GM23338 (cell line): ENCODE results near the gene IGDCC3. TPM values are rescaled to one million over a fixed set of nuclear protein-coding genes. Genes with fewer than 3 reads are reported as not detected.

Experiments used
- ATAC-seq: fragments of 200-7000 bp; cut with Tn5 transposase; 3 replicates; pipeline ENCODE4 v1.9.1; 2020
- DNase-seq: peaks from one replicate; pipeline ENCODE4 v3.0.0-alpha.2; 2015; ENCODE audit warnings: low spot score
- H2AFZ ChIP-seq: fragments of 200-600 bp; sonication (generic); 2 replicates; pipeline ENCODE4 v1.8.0; 2016; ENCODE audit warnings: antibody characterized with exemption, mild to moderate bottlenecking, moderate library complexity
- H3F3A ChIP-seq: fragments of 200-600 bp; sonication (generic); replicated peaks from 2 replicates; pipeline ENCODE4 v1.8.0; 2017; ENCODE audit warnings: antibody characterized with exemption, mixed run types, low read depth
- H3K27ac ChIP-seq: fragments of 200-600 bp; sonication (generic); 2 replicates; pipeline ENCODE4 v1.6.1; 2016; ENCODE audit warnings: low read depth
- H3K27me3 ChIP-seq: fragments of 200-600 bp; sonication (generic); 2 replicates; pipeline ENCODE4 v1.8.0; 2016; ENCODE audit warnings: mild to moderate bottlenecking, mixed run types, moderate library complexity; ENCODE audit not compliant: insufficient read depth
- H3K36me3 ChIP-seq: fragments of 200-600 bp; sonication (generic); 2 replicates; pipeline ENCODE4 v1.8.0; 2016; ENCODE audit warnings: mild to moderate bottlenecking; ENCODE audit not compliant: insufficient read depth
- H3K4me1 ChIP-seq: fragments of 200-600 bp; sonication (generic); 2 replicates; pipeline ENCODE4 v1.8.0; 2016; ENCODE audit warnings: mild to moderate bottlenecking, moderate library complexity; ENCODE audit not compliant: insufficient read depth
- H3K4me2 ChIP-seq: fragments of 200-600 bp; sonication (generic); 2 replicates; pipeline ENCODE4 v1.7.1; 2017; ENCODE audit warnings: mixed run types
- H3K4me3 ChIP-seq: fragments of 200-600 bp; sonication (generic); 2 replicates; pipeline ENCODE4 v1.6.1; 2016; ENCODE audit warnings: mixed run types
- H3K79me2 ChIP-seq: fragments of 200-600 bp; sonication (generic); replicated peaks from 2 replicates; pipeline ENCODE4 v1.8.0; 2017; ENCODE audit warnings: mild to moderate bottlenecking; ENCODE audit not compliant: insufficient read depth
- H3K9me2 ChIP-seq: fragments of 200-600 bp; sonication (generic); 2 replicates; pipeline ENCODE4 v1.8.0; 2017; ENCODE audit not compliant: insufficient read depth
- H4K20me1 ChIP-seq: fragments of 200-600 bp; sonication (generic); replicated peaks from 2 replicates; pipeline ENCODE4 v1.8.0; 2017; ENCODE audit warnings: mild to moderate bottlenecking; ENCODE audit not compliant: insufficient read depth
- H3K27ac Mint-ChIP-seq: 2 replicates; pipeline ENCODE4 v1.8.0; 2020; ENCODE audit warnings: inconsistent platforms, mild to moderate bottlenecking, moderate library complexity, mixed read lengths
- H3K27me3 Mint-ChIP-seq: 3 replicates; pipeline ENCODE4 v1.8.0; 2022; ENCODE audit warnings: low read depth, mild to moderate bottlenecking, moderate library complexity, mixed read lengths, inconsistent platforms; ENCODE audit not compliant: insufficient read depth, poor library complexity
- H3K36me3 Mint-ChIP-seq: 3 replicates; pipeline ENCODE4 v1.8.0; 2021; ENCODE audit warnings: low read depth, mild to moderate bottlenecking, inconsistent platforms, moderate library complexity, mixed read lengths
- H3K4me1 Mint-ChIP-seq: 3 replicates; pipeline ENCODE4 v1.8.0; 2020; ENCODE audit warnings: mild to moderate bottlenecking, inconsistent platforms, mixed read lengths
- H3K4me3 Mint-ChIP-seq: 3 replicates; pipeline ENCODE4 v1.8.0; 2021; ENCODE audit warnings: moderate library complexity, mild to moderate bottlenecking, inconsistent platforms, mixed read lengths
- H3K9me3 Mint-ChIP-seq: 3 replicates; pipeline ENCODE4 v1.8.0; 2020; ENCODE audit warnings: moderate library complexity, mild to moderate bottlenecking, inconsistent platforms, mixed read lengths
- ETS1 ChIP-seq: IDR thresholded peaks from 2 replicates; pipeline ENCODE4 v1.6.1; 2016; ENCODE audit warnings: antibody characterized with exemption
- EZH2 ChIP-seq: fragments of 200-600 bp; sonication (generic); IDR thresholded peaks from one replicate; pipeline ENCODE4 v1.8.0; 2017; ENCODE audit warnings: antibody characterized with exemption, mild to moderate bottlenecking, low read depth; ENCODE audit not compliant: unreplicated experiment
- EZH2phosphoT487 ChIP-seq: fragments of 200-600 bp; sonication (generic); IDR thresholded peaks from one replicate; pipeline ENCODE4 v1.8.1; 2018; ENCODE audit warnings: antibody characterized with exemption; ENCODE audit not compliant: unreplicated experiment
- NANOG ChIP-seq: IDR thresholded peaks from 2 replicates; pipeline ENCODE4 v1.6.1; 2016; ENCODE audit warnings: antibody characterized with exemption, borderline replicate concordance
- POLR2AphosphoS5 ChIP-seq: IDR thresholded peaks from 2 replicates; pipeline ENCODE4 v1.6.1; 2016; ENCODE audit warnings: antibody characterized with exemption, low read depth
- ZNF114 ChIP-seq: fragments of 250-450 bp; sonication (Bioruptor Pico); IDR thresholded peaks from 2 replicates; pipeline ENCODE4 v1.5.0; 2020; ENCODE audit warnings: mild to moderate bottlenecking, moderate library complexity
- ZNF462 ChIP-seq: fragments of 250-450 bp; sonication (Bioruptor Pico); IDR thresholded peaks from 2 replicates; pipeline ENCODE4 v1.5.0; 2020; ENCODE audit warnings: mild to moderate bottlenecking, moderate library complexity
- polyA plus RNA-seq: library from polyadenylated mRNA; unstranded; fragments of >200 nt; fragmentation: Nextera tagmentation; extraction: Ambion mirVana; gene quantifications from 2 replicates; pipeline ENCODE4 v1.2.1, GENCODE V29; 2016
- total RNA-seq: library from RNA; depleted of rRNA; stranded (reverse); fragments of >200 nt; shearing (Covaris generic); gene quantifications from 2 replicates; pipeline ENCODE4 v1.2.3, GENCODE V29; 2014
- TF ChIP-seq, protein P1 (sequence below), 2 experiments: fragments of 200-600 bp in 1 of 2; sonication (generic) in 1 of 2; conservative IDR thresholded peaks; 2 replicates each; pipeline versions ENCODE4 v1.5.1 to v1.6.1; 2016 to 2017; ENCODE audit warnings: antibody characterized with exemption in 2 of 2, low read depth in 2 of 2, mild to moderate bottlenecking in 2 of 2, moderate library complexity in 1 of 2

The IGDCC3 gene
- total and polyA plus RNA-seq, 2 experiments from 2014 or later, result 15.3 to 30.7 TPM

- no peaks in the 10 kb centered on the region; the same call in 1 of the 2 replicates for H3F3A ChIP-seq
- peak overlapping the region; percentile 80 for H3K4me3 Mint-ChIP-seq
- H3K4me2 ChIP-seq, result peak overlapping the region; percentile 65
- H4K20me1 ChIP-seq, result no peaks in the 10 kb centered on the region
- H3K4me1 Mint-ChIP-seq, result peaks cover 7% of the 10 kb centered on the region
- no peaks in the 10 kb centered on the region for H3K9me2 ChIP-seq
- H2AFZ ChIP-seq, result peak overlapping the region; percentile 2; the same call in 1 of the 2 replicates
- TF ChIP-seq, protein P1, sequence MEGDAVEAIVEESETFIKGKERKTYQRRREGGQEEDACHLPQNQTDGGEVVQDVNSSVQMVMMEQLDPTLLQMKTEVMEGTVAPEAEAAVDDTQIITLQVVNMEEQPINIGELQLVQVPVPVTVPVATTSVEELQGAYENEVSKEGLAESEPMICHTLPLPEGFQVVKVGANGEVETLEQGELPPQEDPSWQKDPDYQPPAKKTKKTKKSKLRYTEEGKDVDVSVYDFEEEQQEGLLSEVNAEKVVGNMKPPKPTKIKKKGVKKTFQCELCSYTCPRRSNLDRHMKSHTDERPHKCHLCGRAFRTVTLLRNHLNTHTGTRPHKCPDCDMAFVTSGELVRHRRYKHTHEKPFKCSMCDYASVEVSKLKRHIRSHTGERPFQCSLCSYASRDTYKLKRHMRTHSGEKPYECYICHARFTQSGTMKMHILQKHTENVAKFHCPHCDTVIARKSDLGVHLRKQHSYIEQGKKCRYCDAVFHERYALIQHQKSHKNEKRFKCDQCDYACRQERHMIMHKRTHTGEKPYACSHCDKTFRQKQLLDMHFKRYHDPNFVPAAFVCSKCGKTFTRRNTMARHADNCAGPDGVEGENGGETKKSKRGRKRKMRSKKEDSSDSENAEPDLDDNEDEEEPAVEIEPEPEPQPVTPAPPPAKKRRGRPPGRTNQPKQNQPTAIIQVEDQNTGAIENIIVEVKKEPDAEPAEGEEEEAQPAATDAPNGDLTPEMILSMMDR (conservative IDR thresholded peaks at IDR 0.05; ENCODE audit: low read depth in 2 of 2), result no peak
- TF ChIP-seq POLR2AphosphoS5, result 0 out of 2 replicates have a peak, but pooled peaks have one; percentile 22
- DNase-seq (peak; percentile 81), ATAC-seq (peak; percentile 31)
- no peaks in the 10 kb centered on the region for H3K4me1 ChIP-seq
- no peaks in the 10 kb centered on the region for H3K36me3 Mint-ChIP-seq
- H3K27ac Mint-ChIP-seq, result peak overlapping the region; percentile 100
- H3K36me3 ChIP-seq, result no peaks in the 10 kb centered on the region
- H3K79me2 ChIP-seq, result no peaks in the 10 kb centered on the region
- no peaks in the 10 kb centered on the region for H3K27me3 ChIP-seq
- peak overlapping the region; percentile 7; the same call in 1 of the 2 replicates for H3K27ac ChIP-seq
- peak overlapping the region; percentile 41 for H3K4me3 ChIP-seq
- H3K27me3 Mint-ChIP-seq, result peaks cover 26% of the 10 kb centered on the region
- peaks cover 11% of the 10 kb centered on the region; the same call in 2 of the 3 replicates for H3K9me3 Mint-ChIP-seq
These were observed 74.0 kb downstream of the IGDCC3 start for GRCh38 chr15:65303687-65304380.

DNA sequence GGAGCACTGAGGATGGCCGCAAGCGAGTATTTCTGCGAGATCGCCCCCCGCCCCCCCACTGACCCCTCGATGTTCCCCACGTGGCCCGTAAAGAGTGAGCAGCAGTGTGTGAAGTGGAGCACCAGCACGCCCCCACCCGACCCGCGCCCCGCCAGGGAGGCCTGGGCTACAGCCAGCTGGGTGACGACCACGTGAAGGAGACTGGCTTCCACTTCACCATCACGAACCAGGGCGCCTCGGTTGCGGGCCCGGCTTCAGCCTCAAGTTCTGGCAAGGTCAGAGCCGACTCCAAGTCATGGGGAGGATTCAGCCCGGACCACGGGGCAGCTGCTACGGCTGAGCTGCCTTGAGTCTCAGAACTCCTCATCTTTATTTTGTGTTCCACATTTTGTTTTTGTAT, 75.7 kb downstream of the IGDCC3 start:
- no peaks in the 10 kb centered on the region for H3K36me3 Mint-ChIP-seq
- peaks cover 29% of the 10 kb centered on the region for H3K27me3 Mint-ChIP-seq
- peaks cover 11% of the 10 kb centered on the region; the same call in 2 of the 3 replicates for H3K9me3 Mint-ChIP-seq
- DNase-seq (no peak), ATAC-seq (no peak)
- H4K20me1 ChIP-seq, result no peaks in the 10 kb centered on the region
- H3K4me1 ChIP-seq, result no peaks in the 10 kb centered on the region
- H2AFZ ChIP-seq, result no peak overlapping the region
- no peak overlapping the region for H3K4me2 ChIP-seq
- H3K4me3 ChIP-seq, result no peak overlapping the region
- no peaks in the 10 kb centered on the region for H3K27me3 ChIP-seq
- no peaks in the 10 kb centered on the region for H3K36me3 ChIP-seq
- H3K27ac Mint-ChIP-seq, result no peak overlapping the region
- H3F3A ChIP-seq, result no peaks in the 10 kb centered on the region; the same call in 1 of the 2 replicates
- no peak overlapping the region for H3K27ac ChIP-seq
- H3K9me2 ChIP-seq, result no peaks in the 10 kb centered on the region
- H3K4me1 Mint-ChIP-seq, result peaks cover 12% of the 10 kb centered on the region
- no peak overlapping the region for H3K4me3 Mint-ChIP-seq
- no peaks in the 10 kb centered on the region for H3K79me2 ChIP-seq
- no peak for TF ChIP-seq EZH2
- TF ChIP-seq ZNF462 (CRISPR knock-in tag), result no peak
- no peak for TF ChIP-seq ETS1
- TF ChIP-seq, protein P1 (conservative IDR thresholded peaks at IDR 0.05; ENCODE audit: low read depth in 2 of 2), result no peak
- TF ChIP-seq ZNF114 (CRISPR knock-in tag), result no peak
- TF ChIP-seq EZH2phosphoT487, result no peak
- TF ChIP-seq NANOG, result no peak
